HepG2 (cell line): Measurements from ENCODE around the gene ARHGEF12. TPM values are rescaled to one million over a fixed set of nuclear protein-coding genes. Genes with fewer than 3 reads are reported as not detected.
A peak's percentile ranks its signal among the peaks of the same experiment; 100 is the strongest.

Source experiments
- ATAC-seq: fragments of 200-7000 bp; cut with Tn5 transposase; 3 replicates; pipeline ENCODE4 v1.9.1; 2020; ENCODE audit warnings: mild to moderate bottlenecking, moderate library complexity
- BruUV-seq: library from RNA; stranded (reverse); fragments of 400-500 nt; replicated peaks from 2 replicates; lab custom pipeline; 2021; lab: Mats Ljungman, UMichigan
- CTCF ChIA-PET: fragments of 300-600 bp; formaldehyde crosslinking; extraction: SDS; loops from one replicate; lab custom pipeline; 2021; ENCODE audit warnings: low total read pairs, inconsistent platforms, low intra/inter-chr PET ratio; lab: Yijun Ruan, JAX
- POLR2A ChIA-PET: fragments of 350-600 bp; sonication (Branson Sonifier 250); formaldehyde crosslinking; loops from one replicate; lab custom pipeline; 2020; ENCODE audit warnings: antibody characterized with exemption, inconsistent platforms; lab: Yijun Ruan, JAX
- DNase-seq: peaks from one replicate; pipeline ENCODE4 v3.0.0-alpha.2; 2015; ENCODE audit warnings: low spot score
- FAIRE-seq: peaks from 3 replicates; lab custom pipeline; 2011; peaks lifted over from hg19 to GRCh38; lab: Jason Lieb, UNC
- H2AFZ ChIP-seq: one replicate; pipeline ENCODE4 v1.6.1; 2011; ENCODE audit warnings: low read length, inconsistent platforms
- H3K27ac ChIP-seq: fragments of 300-600 bp; 3 replicates; pipeline ENCODE4 v1.8.0; 2011; ENCODE audit warnings: mixed run types, mild to moderate bottlenecking, mixed read lengths, low read length, inconsistent platforms; ENCODE audit not compliant: insufficient read depth; ENCODE audit errors: extremely low read length
- H3K27me3 ChIP-seq, 2 experiments: fragments of 200-600 bp in 1 of 2; 2 replicates in 1 of 2; 3 replicates in 1 of 2; pipeline versions ENCODE4 v1.6.0 to v1.8.0; 2011; ENCODE audit warnings: low read length in 2 of 2, mild to moderate bottlenecking in 2 of 2, moderate library complexity in 2 of 2, inconsistent platforms in 1 of 2; ENCODE audit not compliant: insufficient read depth in 2 of 2, control insufficient read depth in 1 of 2
- H3K36me3 ChIP-seq, 2 experiments: fragments of 200-600 bp in 1 of 2; replicated peaks in 1 of 2; 2 replicates in 1 of 2; 3 replicates in 1 of 2; pipeline versions ENCODE4 v1.5.1 to v1.8.0; 2011; ENCODE audit warnings: low read length in 2 of 2, inconsistent platforms in 1 of 2; ENCODE audit not compliant: insufficient read depth in 2 of 2, control insufficient read depth in 1 of 2
- H3K4me1 ChIP-seq: 2 replicates; pipeline ENCODE4 v1.5.1; 2012; ENCODE audit warnings: low read length, inconsistent platforms; ENCODE audit not compliant: insufficient read depth
- H3K4me2 ChIP-seq: 2 replicates; pipeline ENCODE4 v1.6.0; 2011; ENCODE audit warnings: low read depth, low read length, inconsistent platforms
- H3K4me3 ChIP-seq, 3 experiments: fragments of 200-600 bp in 1 of 3; sonication (generic), shearing (Covaris generic) in 1 of 3; replicated peaks in 1 of 3; 2 replicates each; pipeline ENCODE4 v1.5.1; 2011 to 2016; ENCODE audit warnings: low read length in 3 of 3, inconsistent platforms in 2 of 3, low read depth in 2 of 3, mild to moderate bottlenecking in 2 of 3, control low read depth in 1 of 3, mixed read lengths in 1 of 3; ENCODE audit not compliant: insufficient read depth in 1 of 3
- H3K79me2 ChIP-seq: one replicate; pipeline ENCODE4 v1.6.1; 2011; ENCODE audit warnings: low read length, inconsistent platforms; ENCODE audit not compliant: insufficient read depth
- H3K9ac ChIP-seq: 2 replicates; pipeline ENCODE4 v1.6.0; 2011; ENCODE audit warnings: mild to moderate bottlenecking, low read depth, low read length, inconsistent platforms; ENCODE audit not compliant: insufficient read depth
- H3K9me3 ChIP-seq: 2 replicates; pipeline ENCODE4 v1.5.1; 2012; ENCODE audit warnings: mild to moderate bottlenecking, low read length
- H4K20me1 ChIP-seq: 2 replicates; pipeline ENCODE4 v1.6.0; 2011; ENCODE audit warnings: inconsistent platforms, mild to moderate bottlenecking, low read length, moderate library complexity; ENCODE audit not compliant: insufficient read depth
- FOXK1 ChIP-seq: sonication (generic); formaldehyde crosslinking; IDR thresholded peaks from 2 replicates; pipeline ENCODE4 v1.4.0; 2020; ENCODE audit warnings: low read depth, missing genetic modification reagents, borderline replicate concordance
- HMG20A ChIP-seq: IDR thresholded peaks from 2 replicates; pipeline ENCODE4 v1.6.1; 2016; ENCODE audit warnings: borderline replicate concordance
- RARG ChIP-seq: sonication (generic); formaldehyde crosslinking; IDR thresholded peaks from 2 replicates; pipeline ENCODE4 v1.4.0; 2020; ENCODE audit warnings: low read depth, mild to moderate bottlenecking, missing genetic modification reagents
- SIX4 ChIP-seq: sonication (generic); formaldehyde crosslinking; IDR thresholded peaks from 2 replicates; pipeline ENCODE4 v1.4.0; 2020; ENCODE audit warnings: missing genetic modification reagents
- TAF15 ChIP-seq: fragments of 200-400 bp; formaldehyde crosslinking; IDR thresholded peaks from one replicate; pipeline ENCODE4 v1.6.1; 2018; ENCODE audit warnings: mild to moderate bottlenecking, low read depth, low read length; ENCODE audit not compliant: poor library complexity, severe bottlenecking
- ZNF556 ChIP-seq: sonication (generic); formaldehyde crosslinking; IDR thresholded peaks from 2 replicates; pipeline ENCODE4 v1.4.0; 2020; ENCODE audit warnings: mild to moderate bottlenecking, missing genetic modification reagents, borderline replicate concordance
- WGBS: methylation state at CpG from one replicate; pipeline ENCODE4 v1.1.6; 2017; ENCODE audit warnings: low lambda C conversion rate; 5-methylcytosine and 5-hydroxymethylcytosine counted together
- in situ Hi-C: cut with HindIII; loops from 2 replicates; pipeline ENCODE4 v1.10.0; 2017; ENCODE audit warnings: low pct_unique_long_range_greater_than_20kb; ENCODE audit not compliant: extremely low pct_ligation_motif_present
- intact Hi-C: fragments of 100-400 bp; cut with micrococcal nuclease; formaldehyde crosslinking; loops from one replicate; pipeline ENCODE4 v1.10.0; 2022; ENCODE audit not compliant: unreplicated experiment
- polyA plus RNA-seq, 8 experiments: library from polyadenylated mRNA; depleted of rRNA in 3 of 8; stranded (reverse) in 7 of 8; unstranded in 1 of 8; fragments of >200 nt; fragmentation: Illumina TruSeq in 4 of 8; extraction: Trizol in 4 of 8; gene quantifications; 2 replicates each; pipeline versions ENCODE4 v1.2.1 to v1.2.3, GENCODE V29; 2011 to 2016; ENCODE audit warnings: low read depth in 4 of 8, missing spikeins in 1 of 8, mixed read lengths in 1 of 8; ENCODE audit not compliant: insufficient read depth in 1 of 8
- total RNA-seq, 5 experiments: library from RNA; depleted of rRNA; stranded (reverse); fragments of >200 nt; fragmentation: Illumina TruSeq; extraction: Trizol; gene quantifications; 2 replicates each; pipeline ENCODE4 v1.2.3, GENCODE V29; 2016; ENCODE audit warnings: low read depth in 1 of 5
- TF ChIP-seq, protein P1 (sequence below): sonication (generic); formaldehyde crosslinking; IDR thresholded peaks from 2 replicates; pipeline ENCODE4 v1.5.0; 2020; ENCODE audit warnings: missing genetic modification reagents
- TF ChIP-seq, protein P2 (sequence below): sonication (generic); formaldehyde crosslinking; IDR thresholded peaks from 2 replicates; pipeline ENCODE4 v1.5.1; 2020; ENCODE audit warnings: missing genetic modification reagents, mild to moderate bottlenecking, borderline replicate concordance

The ARHGEF12 gene
- total and polyA plus RNA-seq, 2 of the 13 experiments (the other 11 are each of a cell fraction or from before 2014, with no cell fraction given), result 17.9 to 54.4 TPM

DNA sequence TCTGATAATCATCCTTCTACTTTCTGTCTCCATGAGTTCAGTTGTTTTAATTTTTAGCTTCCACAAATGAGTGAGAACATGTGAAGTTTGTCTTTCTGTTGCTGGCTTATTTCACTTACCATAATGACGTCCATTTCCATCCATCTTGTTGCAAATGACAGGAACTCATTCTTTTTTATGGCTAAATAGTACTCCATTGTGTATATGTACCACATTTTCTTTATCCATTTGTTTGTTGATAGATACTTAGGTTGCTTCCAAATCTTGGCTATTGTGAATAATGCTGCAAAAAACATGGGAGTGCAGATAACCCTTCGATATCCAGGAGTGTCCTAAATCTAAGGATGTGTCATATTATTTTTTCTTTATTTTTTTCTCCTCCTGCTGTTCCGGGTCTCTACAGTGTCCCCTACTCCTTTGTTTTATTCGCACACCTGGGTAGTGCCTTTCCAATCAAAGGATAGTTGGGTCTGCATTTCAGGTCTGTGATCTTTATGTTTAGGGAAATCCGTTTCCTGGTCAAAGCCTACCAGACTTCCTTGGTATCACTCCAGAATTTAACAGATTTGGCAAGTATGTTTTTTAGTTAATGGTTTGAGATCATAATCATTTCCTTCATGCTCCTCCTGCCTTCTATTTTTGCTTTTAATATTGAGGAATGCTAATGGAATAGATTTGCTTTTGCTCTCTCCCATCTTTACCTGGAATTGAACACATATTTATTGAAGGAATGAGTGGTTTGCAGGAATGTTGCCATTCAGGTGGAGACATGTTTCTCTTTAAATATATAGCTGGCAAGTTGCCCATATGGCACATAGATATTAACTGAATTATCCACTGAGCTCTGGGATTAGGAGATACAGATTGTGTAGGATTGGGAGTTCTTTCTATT lies 53.7 kb downstream of the ARHGEF12 start:
- peaks cover 72% of the 10 kb centered on the region for H3K4me1 ChIP-seq
- ChIA-PET CTCF (no interaction called here), POLR2A (interaction anchor here (1.2 to 1.8 kb wide), 3 partner anchors 11 to 52 kb away, joined by 4 to 17 read pairs (median 10); no protein-coding TSS in a partner anchor)
- no peaks in the 10 kb centered on the region for H3K36me3 ChIP-seq
- no peak for DNase-seq
- intact Hi-C loops, result loop anchor here (2.0 kb wide), 1 partner anchor 17 kb away; no protein-coding TSS in a partner anchor
- in situ Hi-C loops, result loop anchor here (5.0 kb wide), 1 partner anchor 53 kb away; the partner anchor contains the start of gene ARHGEF12
- H3K27me3 ChIP-seq, result no peaks in the 10 kb centered on the region
- FAIRE-seq, result no peak
- H2AFZ ChIP-seq, result no peak overlapping the region
- H3K27ac ChIP-seq, result peak overlapping the region; percentile 82
- 96% methylated on average over 5 of the region's 5 CpGs for WGBS
- H3K4me3 ChIP-seq, result peak overlapping the region in 2 of 3 experiments; percentile 32 to 39; a peak in 1 of 6 replicates
- no peaks in the 10 kb centered on the region for H3K9me3 ChIP-seq
- TF ChIP-seq RARG (CRISPR knock-in tag) (no peak), TAF15 (no peak), SIX4 (CRISPR knock-in tag) (no peak), ZNF556 (CRISPR knock-in tag) (no peak), FOXK1 (CRISPR knock-in tag) (no peak), HMG20A (CRISPR knock-in tag) (no peak)
- TF ChIP-seq, protein P1, sequence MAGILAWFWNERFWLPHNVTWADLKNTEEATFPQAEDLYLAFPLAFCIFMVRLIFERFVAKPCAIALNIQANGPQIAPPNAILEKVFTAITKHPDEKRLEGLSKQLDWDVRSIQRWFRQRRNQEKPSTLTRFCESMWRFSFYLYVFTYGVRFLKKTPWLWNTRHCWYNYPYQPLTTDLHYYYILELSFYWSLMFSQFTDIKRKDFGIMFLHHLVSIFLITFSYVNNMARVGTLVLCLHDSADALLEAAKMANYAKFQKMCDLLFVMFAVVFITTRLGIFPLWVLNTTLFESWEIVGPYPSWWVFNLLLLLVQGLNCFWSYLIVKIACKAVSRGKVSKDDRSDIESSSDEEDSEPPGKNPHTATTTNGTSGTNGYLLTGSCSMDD (CRISPR knock-in tag), result no peak
- TF ChIP-seq, protein P2, sequence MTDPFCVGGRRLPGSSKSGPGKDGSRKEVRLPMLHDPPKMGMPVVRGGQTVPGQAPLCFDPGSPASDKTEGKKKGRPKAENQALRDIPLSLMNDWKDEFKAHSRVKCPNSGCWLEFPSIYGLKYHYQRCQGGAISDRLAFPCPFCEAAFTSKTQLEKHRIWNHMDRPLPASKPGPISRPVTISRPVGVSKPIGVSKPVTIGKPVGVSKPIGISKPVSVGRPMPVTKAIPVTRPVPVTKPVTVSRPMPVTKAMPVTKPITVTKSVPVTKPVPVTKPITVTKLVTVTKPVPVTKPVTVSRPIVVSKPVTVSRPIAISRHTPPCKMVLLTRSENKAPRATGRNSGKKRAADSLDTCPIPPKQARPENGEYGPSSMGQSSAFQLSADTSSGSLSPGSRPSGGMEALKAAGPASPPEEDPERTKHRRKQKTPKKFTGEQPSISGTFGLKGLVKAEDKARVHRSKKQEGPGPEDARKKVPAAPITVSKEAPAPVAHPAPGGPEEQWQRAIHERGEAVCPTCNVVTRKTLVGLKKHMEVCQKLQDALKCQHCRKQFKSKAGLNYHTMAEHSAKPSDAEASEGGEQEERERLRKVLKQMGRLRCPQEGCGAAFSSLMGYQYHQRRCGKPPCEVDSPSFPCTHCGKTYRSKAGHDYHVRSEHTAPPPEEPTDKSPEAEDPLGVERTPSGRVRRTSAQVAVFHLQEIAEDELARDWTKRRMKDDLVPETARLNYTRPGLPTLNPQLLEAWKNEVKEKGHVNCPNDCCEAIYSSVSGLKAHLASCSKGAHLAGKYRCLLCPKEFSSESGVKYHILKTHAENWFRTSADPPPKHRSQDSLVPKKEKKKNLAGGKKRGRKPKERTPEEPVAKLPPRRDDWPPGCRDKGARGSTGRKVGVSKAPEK (CRISPR knock-in tag), result no peak
- no TSS peak for BruUV-seq
- no peak for ATAC-seq
- H4K20me1 ChIP-seq, result peaks cover 9% of the 10 kb centered on the region
- H3K9ac ChIP-seq, result no peak overlapping the region
- peaks cover 89% of the 10 kb centered on the region for H3K79me2 ChIP-seq
- H3K4me2 ChIP-seq, result peak overlapping the region; percentile 68
